Psoas muscle (tissue), 8 donors: ENCODE results near the gene PITPNM3. TPM values are rescaled to one million over a fixed set of nuclear protein-coding genes. Genes with fewer than 3 reads are reported as not detected.

Source experiments
- ATAC-seq, 4 donors: fragments of 200-7000 bp; cut with Tn5 transposase; one replicate each; pipeline ENCODE4 v1.9.1; 2020; ENCODE audit warnings: moderate library complexity in 3 of 4, mild to moderate bottlenecking in 2 of 4
- DNase-seq, 2 donors: peaks; one replicate each; pipeline ENCODE4 v3.0.0-alpha.2; 2020
- H3K27ac ChIP-seq: fragments of 200-600 bp; one replicate; pipeline ENCODE4 v1.8.0; 2022
- H3K27me3 ChIP-seq, 3 donors: fragments of 200-600 bp in 1 of 3; one replicate each; pipeline versions ENCODE4 v1.6.1 to v1.8.0; 2013 to 2022; ENCODE audit warnings: low read length in 2 of 3, mild to moderate bottlenecking in 2 of 3, moderate library complexity in 1 of 3; ENCODE audit not compliant: insufficient read depth in 3 of 3
- H3K36me3 ChIP-seq, 2 donors: fragments of 200-600 bp in 1 of 2; one replicate each; pipeline versions ENCODE4 v1.6.1 to v1.8.0; 2013 to 2022; ENCODE audit warnings: low read depth in 1 of 2, mild to moderate bottlenecking in 1 of 2, moderate library complexity in 1 of 2; ENCODE audit not compliant: insufficient read depth in 1 of 2
- H3K4me1 ChIP-seq: fragments of 200-600 bp; one replicate; pipeline ENCODE4 v1.8.0; 2022
- H3K4me3 ChIP-seq: fragments of 200-600 bp; one replicate; pipeline ENCODE4 v1.8.0; 2022; ENCODE audit warnings: mild to moderate bottlenecking
- H3K9me3 ChIP-seq: fragments of 200-600 bp; one replicate; pipeline ENCODE4 v1.8.0; 2022
- WGBS, 3 donors: extraction: QIAGEN DNeasy Blood & Tissue Kit; methylation state at CpG; one replicate each; pipeline versions ENCODE4 v1.1.6 to v1.1.7; 2013; 5-methylcytosine and 5-hydroxymethylcytosine counted together
- intact Hi-C, 2 donors: fragments of 100-400 bp; cut with DNase I; formaldehyde crosslinking; loops; one replicate each; pipeline versions ENCODE4 v1.11.0 to v1.14.2; 2022
- polyA plus RNA-seq, 3 donors: library from polyadenylated mRNA; stranded (reverse); fragments of 200-250 nt; gene quantifications; one replicate each; pipeline ENCODE4 v1.2.3, GENCODE V29; 2013
- total RNA-seq, 4 donors: library from RNA; stranded (reverse); fragmentation: NEBNext Ultra II Directional in 2 of 4; extraction: Animal tissue kit (Norgen Biotek cat#: 25700) in 2 of 4; gene quantifications; one replicate each; pipeline versions ENCODE4 v1.2.1 to v1.2.4, GENCODE V29; 2021 to 2023
- TF ChIP-seq, protein P1 (sequence below): fragments of 200-600 bp; IDR thresholded peaks from one replicate; pipeline ENCODE4 v1.8.0; 2022; ENCODE audit warnings: antibody characterized with exemption
- donor health status: healthy with polysubstance abuse.
- donor health status: DM: no; HTN: no; CAD: no; lungs with moderate emphysema.
- donor health status: Bipolar disorder and iron deficiency.
- donor health status: healthy.
- donor health status: DM: yes; HTN: yes; CAD: no.
- donor health status: DM: no; HTN: no; CAD: no.
- donor health status: DM: no; HTN: no; CAD: no.
- donor health status: DM: yes; HTN: yes; CAD: no.

PITPNM3 gene
- total and polyA plus RNA-seq, 7 donors, result 0.08 to 0.65 (median 0.32) TPM

DNA sequence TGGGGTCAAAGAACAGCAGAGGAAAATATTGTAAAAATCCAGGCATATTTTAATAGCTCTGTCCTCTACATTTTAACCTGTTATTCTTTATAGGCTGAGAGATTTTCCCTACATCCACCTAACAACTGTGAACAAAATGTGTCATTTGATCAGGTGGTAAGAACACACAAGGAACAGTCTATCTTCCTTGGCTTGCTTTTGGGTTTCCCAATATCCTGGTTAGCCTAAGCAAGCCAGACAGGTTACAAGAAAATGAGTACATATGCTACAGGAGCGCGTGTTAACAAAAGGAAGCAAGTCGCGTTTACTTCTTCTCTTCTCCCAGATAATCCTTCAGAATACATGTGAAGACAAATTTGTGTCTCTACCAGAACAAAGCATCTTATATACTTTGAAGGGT, 31.0 kb upstream of the PITPNM3 start:
- ATAC-seq (no peak), DNase-seq (no peak)
- TF ChIP-seq, protein P1, sequence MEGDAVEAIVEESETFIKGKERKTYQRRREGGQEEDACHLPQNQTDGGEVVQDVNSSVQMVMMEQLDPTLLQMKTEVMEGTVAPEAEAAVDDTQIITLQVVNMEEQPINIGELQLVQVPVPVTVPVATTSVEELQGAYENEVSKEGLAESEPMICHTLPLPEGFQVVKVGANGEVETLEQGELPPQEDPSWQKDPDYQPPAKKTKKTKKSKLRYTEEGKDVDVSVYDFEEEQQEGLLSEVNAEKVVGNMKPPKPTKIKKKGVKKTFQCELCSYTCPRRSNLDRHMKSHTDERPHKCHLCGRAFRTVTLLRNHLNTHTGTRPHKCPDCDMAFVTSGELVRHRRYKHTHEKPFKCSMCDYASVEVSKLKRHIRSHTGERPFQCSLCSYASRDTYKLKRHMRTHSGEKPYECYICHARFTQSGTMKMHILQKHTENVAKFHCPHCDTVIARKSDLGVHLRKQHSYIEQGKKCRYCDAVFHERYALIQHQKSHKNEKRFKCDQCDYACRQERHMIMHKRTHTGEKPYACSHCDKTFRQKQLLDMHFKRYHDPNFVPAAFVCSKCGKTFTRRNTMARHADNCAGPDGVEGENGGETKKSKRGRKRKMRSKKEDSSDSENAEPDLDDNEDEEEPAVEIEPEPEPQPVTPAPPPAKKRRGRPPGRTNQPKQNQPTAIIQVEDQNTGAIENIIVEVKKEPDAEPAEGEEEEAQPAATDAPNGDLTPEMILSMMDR, result no peak
- Histone ChIP-seq H3K27ac (no peak overlapping the region), H3K9me3 (peaks cover 5% of the 10 kb centered on the region), H3K36me3 (peaks cover 11 to 81% of the 10 kb centered on the region in 2 donors), H3K4me3 (no peak overlapping the region), H3K27me3 (peaks cover 0 to 2% (median 0%) of the 10 kb centered on the region in 3 donors), H3K4me1 (no peaks in the 10 kb centered on the region)
- 95 to 98% (median 96%) methylated on average over 4 of the region's 4 CpGs for WGBS, 3 donors
- intact Hi-C loops, result no loop called here

DNA sequence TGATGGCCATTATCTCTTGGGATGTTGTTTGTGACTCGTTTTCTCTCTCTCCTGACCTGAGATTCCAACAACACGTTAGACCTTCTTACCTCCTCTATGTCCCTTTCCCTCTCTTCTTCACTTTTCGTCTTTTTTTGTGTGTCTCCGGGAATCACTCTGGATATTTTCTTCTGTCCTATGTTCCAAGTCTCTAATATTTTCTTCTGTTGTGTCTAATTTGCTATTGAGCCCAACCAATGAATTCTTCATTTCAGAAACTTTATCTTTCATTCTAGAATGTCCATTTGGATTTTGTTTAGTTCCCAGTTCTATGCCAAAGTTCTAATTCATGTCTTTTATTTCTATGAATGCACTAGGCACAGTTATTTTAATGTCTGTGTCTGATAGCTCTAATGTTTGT, 27.1 kb upstream of the PITPNM3 start:
- peaks cover 8 to 68% of the 10 kb centered on the region in 2 donors for H3K36me3 ChIP-seq
- H3K4me3 ChIP-seq, result no peak overlapping the region
- no peak overlapping the region for H3K27ac ChIP-seq
- no peak for DNase-seq
- H3K9me3 ChIP-seq, result peaks cover 5% of the 10 kb centered on the region
- TF ChIP-seq, protein P1, result no peak
- 96 to 99% (median 98%) methylated on average over 4 of the region's 4 CpGs for WGBS, 3 donors
- H3K4me1 ChIP-seq, result no peaks in the 10 kb centered on the region
- no peaks in the 10 kb centered on the region for H3K27me3 ChIP-seq
- intact Hi-C loops, result no loop called here
- no peak for ATAC-seq

DNA sequence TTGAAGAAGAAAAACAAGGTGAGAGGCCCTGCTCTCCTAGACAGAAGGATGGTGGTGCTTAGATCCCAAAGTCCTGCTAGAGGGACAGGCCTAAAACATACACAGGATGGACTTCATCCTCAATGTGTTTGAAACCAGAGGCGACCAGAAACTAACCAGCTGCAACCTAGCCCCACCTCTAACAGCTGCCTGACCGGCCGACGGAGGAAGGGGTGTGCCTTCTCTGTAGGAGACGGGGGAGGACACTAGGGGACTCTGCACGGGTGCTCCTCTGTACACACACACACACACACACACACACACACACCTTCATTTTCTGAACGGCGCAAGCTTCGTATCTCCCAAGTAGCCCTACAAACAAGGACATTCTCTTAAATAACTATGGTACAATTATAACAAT, 24.3 kb upstream of the PITPNM3 start:
- TF ChIP-seq, protein P1, result no peak
- WGBS, 3 donors, result 53 to 71% (median 61%) methylated on average over 9 of the region's 9 CpGs

DNA sequence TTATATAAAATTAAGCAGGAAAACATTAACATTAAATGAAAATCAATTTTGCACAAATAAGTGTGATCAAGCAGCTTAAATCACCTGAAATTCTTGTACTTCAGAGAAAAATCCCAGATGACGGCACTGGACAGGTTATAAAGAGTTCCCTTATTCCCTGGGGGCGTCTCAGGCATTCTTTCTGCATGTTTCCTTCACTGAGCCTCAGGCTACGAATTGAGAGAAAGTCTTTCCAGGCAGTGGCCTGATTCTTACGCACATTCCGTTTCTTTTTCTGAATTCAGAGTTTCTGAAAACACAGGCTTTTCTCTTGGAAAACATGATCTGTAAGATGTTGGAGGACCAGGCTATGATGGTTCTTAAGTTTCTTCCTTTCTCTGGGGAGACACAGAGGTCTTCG, 22.1 kb upstream of the PITPNM3 start:
- Histone ChIP-seq H3K4me1 (no peaks in the 10 kb centered on the region), H3K36me3 (peaks cover 0 to 33% of the 10 kb centered on the region in 2 donors), H3K27me3 (peaks cover 0 to 2% (median 0%) of the 10 kb centered on the region in 3 donors), H3K4me3 (no peak overlapping the region), H3K27ac (no peak overlapping the region), H3K9me3 (peaks cover 5% of the 10 kb centered on the region)
- ATAC-seq (no peak), DNase-seq (no peak)
- 79 to 94% (median 87%) methylated on average over 6 of the region's 6 CpGs for WGBS, 3 donors
- intact Hi-C loops, result no loop called here
- TF ChIP-seq, protein P1, result no peak

More for the DNA sequence above, 24.3 kb upstream of the PITPNM3 start:
- peaks cover 2 to 42% of the 10 kb centered on the region in 2 donors for H3K36me3 ChIP-seq
- H3K4me1 ChIP-seq, result no peaks in the 10 kb centered on the region
- no peaks in the 10 kb centered on the region for H3K27me3 ChIP-seq
- no peak for DNase-seq
- no peak overlapping the region for H3K27ac ChIP-seq
- intact Hi-C loops, result no loop called here
- H3K4me3 ChIP-seq, result no peak overlapping the region
- peaks cover 5% of the 10 kb centered on the region for H3K9me3 ChIP-seq
- ATAC-seq, result no peak

DNA sequence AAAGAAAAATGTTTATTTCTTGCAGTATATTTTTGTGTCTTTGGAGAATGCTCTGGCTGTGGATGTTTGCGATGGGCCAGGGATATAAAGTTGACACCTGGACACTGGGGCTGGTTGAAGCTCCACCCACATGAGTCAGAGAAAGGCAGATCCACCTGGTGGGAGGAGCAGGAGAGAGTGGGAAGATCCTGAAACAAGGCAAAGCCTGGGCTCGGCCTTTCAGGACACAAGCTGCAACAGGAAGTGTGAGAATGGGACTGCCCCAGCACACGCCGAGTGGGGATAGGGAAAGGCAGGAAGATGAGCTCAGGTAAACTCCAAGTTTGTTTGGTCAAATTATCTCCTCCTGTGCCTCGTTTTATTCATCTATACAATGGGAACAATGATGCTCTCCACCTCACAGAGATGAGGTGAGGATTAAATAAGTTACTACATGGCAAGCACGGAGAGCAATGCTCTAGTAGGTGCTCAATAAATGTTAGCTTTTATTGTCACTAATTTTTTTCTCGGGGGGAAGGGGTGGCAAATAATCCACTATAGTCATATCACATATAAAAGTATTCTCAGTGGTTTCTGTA, 21.4 kb upstream of the PITPNM3 start:
- Histone ChIP-seq H3K4me3 (no peak overlapping the region), H3K27me3 (peaks cover 0 to 2% (median 0%) of the 10 kb centered on the region in 3 donors), H3K36me3 (peaks cover 0 to 27% of the 10 kb centered on the region in 2 donors), H3K27ac (no peak overlapping the region), H3K9me3 (peaks cover 3% of the 10 kb centered on the region), H3K4me1 (no peaks in the 10 kb centered on the region)
- intact Hi-C loops, result no loop called here
- WGBS, 3 donors, result 90% methylated on average over 7 of the region's 7 CpGs
- TF ChIP-seq, protein P1, result no peak
- ATAC-seq (no peak), DNase-seq (no peak)
